HuH-7 (cell line): ENCODE data around the gene TMEM18.
A peak's percentile ranks its signal among the peaks of the same experiment; 100 is the strongest.
"Not testable (repeated sequence)": the region's sequence is repeated elsewhere in the genome, so short reads cannot be mapped to it uniquely, and the experiment has no call there.

Experiments
- DNase-seq: peaks from one replicate; pipeline ENCODE4 v3.0.0; 2011; ENCODE audit warnings: low spot score

TMEM18 gene

DNA sequence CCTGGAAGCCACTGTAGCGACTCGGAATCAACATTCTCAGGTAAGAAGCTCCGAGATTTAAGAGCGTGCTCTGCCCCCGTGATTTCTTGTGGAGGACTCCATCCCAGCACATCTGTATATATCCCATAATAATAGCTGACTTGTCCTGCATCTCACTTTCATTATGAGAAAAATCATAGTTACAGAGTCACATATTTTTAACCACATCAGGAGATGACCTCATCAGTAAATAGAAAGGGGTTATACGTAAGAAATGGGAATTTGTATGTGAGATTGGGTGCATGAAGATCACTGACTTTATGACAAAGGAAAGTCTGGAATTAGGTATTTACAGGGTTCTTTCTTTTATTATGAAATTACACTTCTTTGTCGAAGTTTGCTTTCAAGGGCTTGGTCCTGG lies 16.4 kb upstream of the TMEM18 start:
- DNase-seq = no peak

DNA sequence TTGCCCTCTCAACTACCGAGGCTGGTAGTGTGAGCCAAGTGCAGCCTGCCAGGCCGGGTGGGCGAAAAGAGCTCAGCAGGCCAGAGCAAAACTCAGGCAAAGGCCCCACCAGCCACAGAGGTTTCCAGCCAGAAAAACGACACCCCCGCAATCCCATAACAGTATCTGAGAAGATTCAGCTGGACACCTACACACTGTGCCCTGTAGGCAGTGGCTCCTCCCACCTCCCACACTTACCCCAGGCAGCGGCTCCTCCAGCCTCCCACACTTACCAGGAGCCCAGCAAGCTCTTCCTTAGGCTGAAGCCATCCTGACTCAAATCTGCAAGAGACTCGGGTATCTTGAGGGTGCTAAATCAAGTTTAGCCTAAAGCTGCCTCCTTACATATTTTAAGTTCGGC lies 15.6 kb upstream of the TMEM18 start:
- no peak for DNase-seq

DNA sequence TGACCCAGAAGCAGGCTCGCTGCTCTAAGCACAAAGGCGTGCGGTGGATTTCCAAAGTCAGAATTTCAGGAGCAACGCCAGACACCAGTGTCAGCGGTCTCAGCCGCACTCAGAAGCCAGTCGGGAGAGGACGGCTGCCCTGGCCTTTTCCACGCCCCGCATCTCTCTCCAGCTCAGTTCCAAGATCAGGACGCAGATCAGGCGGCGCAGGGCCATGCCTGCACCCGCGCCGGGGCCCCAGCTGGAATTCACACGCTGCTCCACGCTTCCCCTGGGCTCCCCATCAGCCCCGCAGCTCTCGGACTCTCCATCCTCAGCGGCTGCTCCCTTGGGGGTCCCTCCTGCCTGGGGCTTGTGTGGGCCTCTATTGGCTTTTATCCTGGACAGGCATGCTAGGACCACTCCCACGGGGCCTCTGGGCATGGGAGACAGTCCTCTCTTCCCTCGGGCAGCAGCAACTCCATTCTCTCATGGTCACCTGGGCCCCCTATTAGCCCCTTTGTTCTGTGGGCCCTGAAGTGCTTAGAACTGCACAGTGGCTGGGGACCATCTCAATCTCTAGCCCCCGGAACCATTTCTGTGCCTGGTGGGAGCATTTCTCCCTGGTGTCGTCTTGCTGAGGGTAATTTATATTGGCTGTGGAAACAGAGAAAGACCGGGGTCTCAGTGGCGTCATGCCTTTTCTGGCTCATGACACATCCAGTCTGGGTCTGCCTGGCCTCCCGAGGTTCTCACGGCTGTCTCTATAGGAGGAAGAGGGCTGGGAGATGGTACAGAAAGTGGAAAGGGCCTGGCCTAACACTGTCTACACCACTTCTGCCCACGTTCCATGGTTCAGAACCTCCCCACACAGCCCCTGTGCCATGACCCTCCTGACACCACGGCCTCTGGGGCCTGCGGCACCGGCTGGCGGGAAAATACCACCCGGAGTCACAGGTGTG lies 14.9 kb upstream of the TMEM18 start:
- DNase-seq = no peak

- no peak for DNase-seq
Measured at GRCh38 chr2:690799-691198, 13.6 kb upstream of the TMEM18 start.

GRCh38 chr2:689877-690510 lies 12.8 kb upstream of the TMEM18 start:
- DNase-seq = no peak

DNA sequence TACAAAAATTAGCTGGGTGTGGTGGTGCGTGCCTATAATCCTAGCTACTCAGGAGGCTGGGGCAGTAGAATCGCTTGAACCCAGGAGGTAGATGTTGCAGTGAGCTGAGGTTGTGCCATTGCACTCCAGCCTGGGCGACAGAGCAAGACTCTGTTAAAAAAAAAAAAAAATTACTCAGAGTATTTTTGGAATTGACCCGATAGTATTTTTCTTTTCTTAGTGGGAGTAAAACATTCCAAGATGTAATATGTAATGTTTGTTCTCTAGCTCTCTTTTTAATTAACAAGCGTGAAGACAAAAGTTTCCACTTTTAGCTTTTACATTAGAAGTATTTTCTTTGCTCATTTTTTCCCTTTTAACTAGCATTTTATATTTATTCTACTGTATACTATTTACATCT lies 12.0 kb upstream of the TMEM18 start:
- DNase-seq = no peak

DNA sequence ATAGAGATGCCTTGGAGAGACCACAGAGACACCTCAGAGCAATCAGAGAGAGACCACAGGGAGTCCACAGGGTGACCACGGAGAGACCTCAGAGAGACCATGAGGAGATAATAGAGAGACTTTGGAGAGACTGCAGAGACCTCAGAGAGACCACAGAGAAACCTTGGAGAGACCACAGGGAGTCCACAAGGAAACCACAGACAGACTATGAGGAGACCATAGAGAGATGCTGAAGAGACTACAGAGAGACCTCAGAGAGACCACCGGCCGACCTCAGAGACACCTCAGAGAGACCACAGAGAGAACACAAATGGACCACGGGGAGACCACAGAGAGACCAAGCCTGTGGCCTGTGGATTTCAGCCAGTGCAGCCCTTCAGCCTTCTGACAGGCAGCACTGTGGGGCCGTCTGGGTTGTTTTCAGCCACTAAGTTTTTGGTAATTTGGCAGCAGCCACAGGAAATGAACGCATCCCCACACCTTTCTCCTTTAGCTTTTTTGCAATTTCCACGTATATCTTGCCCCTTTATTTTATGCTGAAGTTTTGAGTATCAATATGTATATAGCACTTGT lies 11.4 kb upstream of the TMEM18 start:
- no peak for DNase-seq

DNA sequence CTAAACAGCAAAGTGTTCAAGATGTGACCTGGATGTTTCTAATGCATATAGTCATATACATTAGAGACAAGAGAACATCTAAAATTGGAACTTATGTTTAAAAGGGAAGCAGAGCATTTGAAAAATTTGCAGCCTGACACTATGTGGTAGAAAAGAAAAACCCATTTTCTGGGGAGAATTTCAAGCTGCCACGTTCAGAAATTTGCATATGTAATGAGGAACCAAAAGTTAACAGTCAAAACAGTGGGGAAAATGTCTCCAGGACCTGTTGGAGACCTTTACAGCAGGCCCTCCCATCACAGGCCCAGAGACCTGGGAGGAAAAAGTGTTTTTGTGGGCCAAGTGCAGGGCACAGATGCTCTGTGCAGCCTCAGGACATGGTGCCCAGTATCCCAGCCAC lies 8.2 kb upstream of the TMEM18 start:
- DNase-seq = no peak

GRCh38 chr2:684913-685312 lies 7.7 kb upstream of the TMEM18 start:
- not testable (repeated sequence) for DNase-seq

DNA sequence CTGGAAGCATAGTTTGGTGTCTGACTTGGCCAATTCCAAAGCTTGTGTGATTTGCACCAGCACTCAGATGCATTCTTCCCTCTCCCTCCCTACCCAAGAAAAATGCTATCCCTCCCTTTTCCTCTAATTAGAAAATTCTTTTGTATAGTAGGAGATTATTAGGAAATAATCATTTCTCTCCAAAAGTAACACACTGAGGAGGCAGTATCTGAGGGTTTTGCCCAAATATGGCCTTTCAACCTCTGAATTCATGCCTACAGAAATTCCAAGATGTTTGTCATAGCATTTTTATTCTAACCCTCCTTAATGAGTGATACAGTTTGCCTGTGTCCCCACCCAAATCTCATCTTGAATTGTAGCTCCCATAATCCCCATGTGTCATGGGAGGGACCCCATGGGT lies 5.0 kb upstream of the TMEM18 start:
- no peak for DNase-seq

GRCh38 chr2:681312-681711 lies 4.1 kb upstream of the TMEM18 start:
- DNase-seq = no peak

GRCh38 chr2:680496-680895 lies 3.3 kb upstream of the TMEM18 start:
- DNase-seq = no peak

GRCh38 chr2:678964-679363 lies 1.8 kb upstream of the TMEM18 start:
- no peak for DNase-seq

GRCh38 chr2:677959-678550 lies 849 bp upstream of the TMEM18 start:
- DNase-seq = no peak

- DNase-seq = peak; percentile 85
Measured at GRCh38 chr2:676647-677055, 555 bp downstream of the TMEM18 start.

DNA sequence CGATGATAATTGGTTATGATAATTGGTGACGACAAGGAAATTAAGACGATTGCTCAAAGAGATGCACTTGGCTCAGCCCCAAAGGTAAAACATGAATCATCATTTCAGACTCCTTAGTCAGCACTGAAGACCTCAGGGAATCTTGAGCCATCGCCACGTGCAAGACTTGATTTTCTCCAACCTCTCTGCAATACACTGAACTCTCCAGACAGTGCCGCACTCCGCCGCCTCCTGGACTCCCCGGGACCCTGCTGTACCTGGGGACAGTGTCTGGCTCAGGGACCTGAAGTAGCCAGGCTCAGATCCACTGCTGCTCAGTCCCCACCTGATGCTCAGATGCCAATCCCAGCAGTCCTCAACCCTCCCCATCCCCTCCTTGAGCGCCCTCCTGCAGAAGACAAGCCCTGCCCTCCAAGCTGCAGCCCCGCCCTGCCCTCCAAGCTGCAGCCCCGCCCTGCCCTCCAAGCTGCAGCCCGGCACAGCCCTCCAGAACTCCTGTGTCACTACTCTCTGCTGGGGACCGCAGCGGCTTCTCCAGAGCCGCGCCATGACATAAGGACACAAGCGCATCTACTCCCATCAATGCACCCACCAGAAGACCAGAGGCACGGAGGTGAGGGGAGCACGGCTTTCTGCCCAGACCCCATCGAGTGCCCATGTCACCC lies 1.1 kb downstream of the TMEM18 start:
- peak; percentile 37 for DNase-seq

DNA sequence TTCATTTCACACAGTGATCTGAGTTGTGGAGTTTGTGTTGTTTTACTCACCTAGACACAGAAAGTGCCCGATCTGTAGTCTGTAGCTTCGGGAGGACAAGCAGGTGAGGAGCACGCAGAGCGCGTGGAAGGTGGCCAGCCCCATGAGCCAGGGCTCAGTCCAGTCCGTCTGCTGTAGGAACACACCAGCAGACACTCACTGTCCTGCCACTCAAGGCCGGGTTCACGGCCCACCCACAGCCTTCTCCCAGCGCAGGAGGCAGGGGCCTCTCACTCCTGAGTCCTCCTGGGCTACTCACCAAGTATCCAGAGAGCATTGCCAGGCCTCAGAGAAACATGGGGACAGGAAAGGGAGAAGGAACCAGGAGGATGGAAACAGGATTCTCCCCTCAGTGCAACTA lies 1.7 kb downstream of the TMEM18 start:
- no peak for DNase-seq

DNA sequence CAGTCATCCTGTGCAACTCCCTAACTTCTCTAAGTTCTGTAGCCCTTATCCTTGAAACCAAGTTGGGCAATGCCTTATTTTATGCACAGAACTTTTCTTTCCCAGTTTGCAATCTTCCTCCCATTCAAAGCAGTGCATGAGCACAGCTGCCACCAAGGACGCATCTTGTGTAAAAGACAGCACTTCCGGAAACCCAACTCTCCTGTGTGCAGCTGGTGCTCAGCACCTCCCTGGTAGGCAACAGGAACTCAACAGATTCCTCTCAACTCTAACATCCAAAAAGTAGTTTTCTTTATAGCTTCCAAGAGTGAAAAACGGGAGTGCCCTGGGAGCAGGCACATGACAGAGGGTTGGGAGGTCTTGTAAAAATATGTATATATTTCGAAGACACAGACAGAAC lies 2.2 kb downstream of the TMEM18 start:
- DNase-seq = no peak

- DNase-seq = no peak
Measured at GRCh38 chr2:674321-674985, 2.8 kb downstream of the TMEM18 start.

- no peak for DNase-seq
Measured at GRCh38 chr2:673615-674320, 3.4 kb downstream of the TMEM18 start.

- no peak for DNase-seq
Measured at GRCh38 chr2:673016-673415, 4.2 kb downstream of the TMEM18 start.
